Muscle layer of duodenum (tissue), 2 donors: ENCODE data around the gene A4GALT.
A peak's percentile ranks its signal among the peaks of the same experiment; 100 is the strongest.
"Not testable (repeated sequence)": the region's sequence is repeated elsewhere in the genome, so short reads cannot be mapped to it uniquely, and the experiment has no call there.

Experiments used
- H3K27ac ChIP-seq: one replicate; pipeline ENCODE4 v1.7.0; 2013; ENCODE audit warnings: mild to moderate bottlenecking, low read length
- H3K27me3 ChIP-seq: one replicate; pipeline ENCODE4 v1.7.0; 2013; ENCODE audit warnings: low read depth, mild to moderate bottlenecking, control low read depth, low read length
- H3K36me3 ChIP-seq, 2 donors: one replicate each; pipeline ENCODE4 v1.7.0; 2013; ENCODE audit warnings: low read length in 2 of 2, control low read depth in 1 of 2, mild to moderate bottlenecking in 1 of 2; ENCODE audit not compliant: insufficient read depth in 2 of 2, control insufficient read depth in 1 of 2
- H3K4me1 ChIP-seq, 2 donors: one replicate each; pipeline ENCODE4 v1.7.0; 2013; ENCODE audit warnings: low read length in 2 of 2, mild to moderate bottlenecking in 2 of 2, control low read depth in 1 of 2, moderate library complexity in 1 of 2; ENCODE audit not compliant: insufficient read depth in 2 of 2, control insufficient read depth in 1 of 2
- H3K4me3 ChIP-seq, 2 donors: one replicate each; pipeline ENCODE4 v1.7.0; 2013; ENCODE audit warnings: low read length in 2 of 2, low read depth in 1 of 2, mild to moderate bottlenecking in 1 of 2
- H3K9me3 ChIP-seq, 2 donors: one replicate each; pipeline ENCODE4 v1.7.0; 2013; ENCODE audit warnings: low read length in 2 of 2, control low read depth in 1 of 2, mild to moderate bottlenecking in 1 of 2; ENCODE audit not compliant: control insufficient read depth in 1 of 2
- donor health status: healthy.

A4GALT gene

DNA sequence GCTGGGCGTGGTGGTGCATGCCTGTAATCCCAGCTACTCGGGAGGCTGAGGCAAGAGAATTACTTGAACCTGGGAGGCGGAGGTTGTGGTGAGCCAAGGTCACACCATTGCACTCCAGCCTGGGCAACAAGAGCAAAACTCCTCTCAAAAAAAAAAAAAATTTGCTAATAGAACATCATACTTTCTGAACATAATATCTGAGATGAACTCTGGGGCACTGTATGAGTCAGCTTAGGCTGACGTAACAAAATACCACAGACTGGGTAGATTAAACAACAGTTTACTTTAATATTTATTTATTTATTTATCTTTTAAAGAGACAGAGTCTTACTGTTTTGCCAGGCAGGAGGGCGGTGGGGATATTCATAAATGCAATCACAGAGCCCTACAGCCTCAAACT lies 34.9 kb upstream of the A4GALT start:
- H3K4me1 ChIP-seq, H3K4me3 ChIP-seq, H3K36me3 ChIP-seq, H3K9me3 ChIP-seq, H3K27me3 ChIP-seq, H3K27ac ChIP-seq: not testable (repeated sequence)

DNA sequence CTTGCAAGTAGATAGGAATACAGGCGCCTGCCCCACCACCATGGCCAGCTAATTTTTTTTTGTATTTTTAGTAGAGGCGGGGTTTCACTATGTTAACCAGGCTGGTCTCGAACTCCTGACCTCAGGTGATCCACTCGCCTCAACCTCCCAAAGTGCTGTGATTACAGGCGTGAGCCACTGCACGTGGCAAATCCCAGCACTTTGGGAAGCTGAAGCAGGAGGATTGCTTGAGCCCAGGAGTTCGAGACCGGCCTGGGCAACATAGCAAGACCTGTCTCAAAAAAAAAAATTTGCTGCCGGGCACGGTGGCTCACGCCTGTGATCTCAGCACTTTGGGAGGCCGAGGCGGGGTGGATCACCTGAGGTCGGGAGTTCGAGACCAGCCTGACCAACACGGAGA lies 34.5 kb upstream of the A4GALT start:
- not testable (repeated sequence) for H3K27me3 ChIP-seq, H3K4me3 ChIP-seq, H3K27ac ChIP-seq, H3K4me1 ChIP-seq, H3K9me3 ChIP-seq, H3K36me3 ChIP-seq

DNA sequence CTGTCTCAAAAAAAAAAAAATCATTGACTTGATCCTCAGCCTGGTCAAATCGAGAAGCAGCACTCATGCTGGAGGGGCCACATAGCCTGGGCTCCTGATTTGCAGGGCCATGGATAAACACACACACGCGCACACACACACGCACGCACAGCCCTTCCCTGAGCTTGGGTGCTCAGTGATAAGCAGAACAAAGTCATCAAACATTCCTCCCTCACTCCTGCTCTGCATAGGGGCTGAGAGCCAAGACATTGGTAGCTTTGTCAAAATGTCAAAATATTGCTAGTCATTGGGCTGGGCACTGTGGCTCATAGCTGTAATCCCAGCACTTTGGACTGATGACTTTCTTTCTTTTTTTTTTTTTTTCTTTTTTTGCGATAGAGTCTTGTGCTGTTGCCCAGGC lies 34.0 kb upstream of the A4GALT start:
- no peak overlapping the region for H3K27ac ChIP-seq
- no peaks in the 10 kb centered on the region for H3K36me3 ChIP-seq
- H3K4me3 ChIP-seq = no peak overlapping the region
- H3K9me3 ChIP-seq = no peaks in the 10 kb centered on the region
- H3K27me3 ChIP-seq = no peaks in the 10 kb centered on the region
- H3K4me1 ChIP-seq = no peaks in the 10 kb centered on the region

DNA sequence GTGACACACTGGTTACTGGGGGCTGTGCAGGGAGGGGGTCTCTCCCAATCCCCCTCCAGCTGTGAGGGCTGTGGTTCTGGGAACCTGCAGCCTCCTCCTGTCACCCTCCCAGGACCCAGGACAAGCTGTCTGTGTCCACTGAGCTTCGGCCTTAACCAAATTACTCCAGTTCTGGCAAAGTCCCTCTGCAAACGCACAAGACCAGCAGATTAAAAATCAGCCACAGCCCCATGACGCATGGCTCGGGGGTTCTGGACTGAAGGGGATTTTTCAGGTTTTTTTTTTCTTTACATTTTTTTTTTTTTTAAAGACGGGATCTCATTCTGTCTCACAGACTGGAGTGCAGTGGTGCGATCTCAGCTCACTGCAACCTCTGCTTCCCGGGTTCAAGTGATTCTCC lies 32.2 kb upstream of the A4GALT start:
- H3K27ac ChIP-seq = peak overlapping the region; percentile 35
- no peaks in the 10 kb centered on the region for H3K36me3 ChIP-seq
- no peaks in the 10 kb centered on the region for H3K4me1 ChIP-seq
- H3K9me3 ChIP-seq = no peaks in the 10 kb centered on the region
- H3K4me3 ChIP-seq = no peak overlapping the region
- H3K27me3 ChIP-seq = no peaks in the 10 kb centered on the region

DNA sequence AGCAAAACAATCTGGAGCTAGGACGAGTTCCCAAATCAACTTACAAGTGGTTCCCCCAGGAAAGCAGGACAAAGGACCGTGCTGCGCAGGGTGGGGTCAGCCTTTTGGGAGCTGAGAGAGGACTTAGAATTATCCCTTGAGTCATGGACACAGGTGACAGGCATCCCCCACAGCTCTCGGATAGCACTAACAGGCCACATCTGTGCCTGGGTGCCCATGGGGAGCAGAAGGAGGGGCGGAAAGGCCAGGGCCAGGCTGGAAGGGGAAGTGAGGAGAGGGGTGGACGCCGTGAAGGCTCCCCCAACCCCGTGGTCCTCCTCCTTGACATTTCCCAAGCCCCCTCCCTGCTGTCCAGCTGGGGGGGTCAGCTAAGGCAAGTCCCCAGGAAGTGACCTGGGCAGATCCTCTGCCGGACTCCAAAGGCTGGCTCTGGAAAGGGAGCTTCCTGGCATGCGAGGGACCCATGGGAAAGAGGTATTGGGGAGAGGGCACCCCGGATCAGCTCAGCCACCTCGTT lies 31.6 kb upstream of the A4GALT start:
- H3K36me3 ChIP-seq = no peaks in the 10 kb centered on the region
- H3K27ac ChIP-seq = peak overlapping the region; percentile 35
- H3K27me3 ChIP-seq = no peaks in the 10 kb centered on the region
- H3K9me3 ChIP-seq = no peaks in the 10 kb centered on the region
- H3K4me1 ChIP-seq = no peaks in the 10 kb centered on the region
- H3K4me3 ChIP-seq = no peak overlapping the region

DNA sequence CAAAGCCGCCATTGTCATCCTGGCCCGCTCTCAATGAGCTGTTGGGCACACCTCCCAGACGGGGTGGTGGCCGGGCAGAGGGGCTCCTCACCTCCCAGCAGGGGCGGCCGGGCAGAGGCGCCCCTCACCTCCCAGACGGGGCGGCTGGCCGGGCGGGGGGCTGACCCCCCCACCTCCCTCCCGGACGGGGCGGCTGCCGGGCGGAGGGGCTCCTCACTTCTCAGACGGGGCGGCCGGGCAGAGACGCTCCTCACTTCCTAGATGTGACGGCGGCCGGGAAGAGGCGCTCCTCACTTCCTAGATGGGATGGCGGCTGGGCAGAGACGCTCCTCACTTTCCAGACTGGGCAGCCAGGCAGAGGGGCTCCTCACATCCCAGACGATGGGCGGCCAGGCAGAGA lies 29.8 kb upstream of the A4GALT start:
- not testable (repeated sequence) for H3K27ac ChIP-seq, H3K9me3 ChIP-seq, H3K4me1 ChIP-seq, H3K27me3 ChIP-seq, H3K36me3 ChIP-seq, H3K4me3 ChIP-seq

DNA sequence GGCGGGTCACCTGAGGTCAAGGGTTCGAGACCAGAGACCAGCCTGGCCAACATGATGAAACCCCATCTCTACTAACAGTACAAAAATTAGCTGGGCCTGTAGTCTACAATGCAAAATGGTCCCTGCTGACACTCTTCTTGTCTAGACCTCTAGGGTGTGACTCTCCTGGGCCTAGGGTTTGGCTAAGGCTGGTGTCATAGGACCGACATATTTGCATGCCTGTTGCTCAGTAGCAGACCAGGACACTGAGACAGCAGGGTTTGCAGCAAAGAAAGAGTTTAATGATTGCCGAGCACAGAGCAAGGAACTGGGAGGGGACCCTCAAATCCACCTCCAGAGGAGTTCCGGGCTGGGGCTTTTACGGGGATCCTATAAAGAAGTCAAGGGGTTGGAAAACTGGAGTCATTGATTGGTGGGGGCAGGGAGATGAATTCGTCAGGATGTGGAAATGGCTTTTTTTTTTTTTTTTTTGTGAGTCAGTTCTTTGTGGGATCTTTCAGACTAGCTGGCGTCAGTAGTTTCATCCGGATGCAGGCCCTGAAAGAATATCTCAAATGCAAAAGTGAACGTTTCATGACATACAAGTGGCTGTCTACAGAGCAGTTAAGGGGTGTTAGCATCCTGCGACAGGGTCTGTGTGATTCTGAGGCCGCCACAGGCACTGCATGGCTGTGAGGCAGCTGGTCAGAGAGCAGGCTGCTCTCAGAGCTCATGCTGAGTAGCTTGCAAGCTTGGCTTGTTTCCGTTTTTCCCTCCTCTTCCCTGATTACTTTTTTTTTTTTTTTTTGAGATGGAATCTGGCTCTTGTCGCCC lies 27.2 kb upstream of the A4GALT start:
- H3K4me1 ChIP-seq = peaks cover 3 to 7% of the 10 kb centered on the region in 2 donors

DNA sequence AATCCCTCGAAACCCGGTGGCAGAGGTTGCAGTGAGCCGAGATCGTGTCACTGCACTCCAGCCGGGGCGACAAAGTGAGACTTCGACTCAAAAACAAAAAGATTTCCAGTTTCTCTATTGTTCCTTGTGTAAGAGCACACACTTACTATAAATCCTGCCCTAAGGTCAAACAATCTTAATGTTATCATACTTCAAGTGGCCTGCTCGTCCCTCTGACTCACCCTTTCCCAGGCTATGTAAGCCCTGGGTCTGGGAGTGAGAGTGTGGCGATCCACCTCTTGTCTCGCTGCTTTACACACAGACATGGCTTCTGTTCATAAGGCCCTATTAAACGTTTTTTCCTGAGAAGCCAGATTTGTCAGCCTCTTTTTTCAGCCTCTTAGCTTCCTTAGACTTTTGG lies 24.4 kb upstream of the A4GALT start:
- Histone ChIP-seq H3K9me3 (no peaks in the 10 kb centered on the region), H3K4me3 (no peak overlapping the region), H3K4me1 (peaks cover 3 to 7% of the 10 kb centered on the region in 2 donors), H3K27me3 (no peaks in the 10 kb centered on the region), H3K36me3 (no peaks in the 10 kb centered on the region), H3K27ac (no peak overlapping the region)

More for the DNA sequence above, 27.2 kb upstream of the A4GALT start:
- Histone ChIP-seq H3K36me3 (no peaks in the 10 kb centered on the region), H3K9me3 (no peaks in the 10 kb centered on the region), H3K27me3 (no peaks in the 10 kb centered on the region), H3K27ac (peak overlapping the region; percentile 19), H3K4me3 (no peak overlapping the region)

DNA sequence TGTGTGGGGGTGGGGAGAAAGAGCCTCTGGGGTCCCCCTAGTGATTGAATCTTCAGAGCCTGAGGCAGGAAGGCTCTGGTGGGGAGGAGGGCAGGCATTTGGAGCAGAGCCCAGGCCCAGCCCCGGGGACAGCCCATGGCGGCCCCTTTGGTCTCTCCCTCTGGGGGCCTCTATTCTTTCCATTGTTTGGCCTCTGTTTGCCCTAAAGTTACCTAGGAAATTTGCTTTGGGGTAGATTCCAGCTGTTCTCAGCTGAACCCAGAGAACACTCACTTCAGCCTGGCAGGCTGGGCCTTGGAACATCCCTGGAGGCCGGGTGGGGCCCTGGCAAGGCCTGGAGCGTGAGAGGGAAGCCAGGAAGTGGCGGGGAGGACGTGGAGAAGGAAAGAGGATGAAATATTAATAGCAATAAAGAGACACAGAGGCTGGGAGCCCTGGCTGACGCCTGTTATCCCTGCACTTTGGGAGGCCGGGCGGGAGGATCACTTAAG lies 22.9 kb upstream of the A4GALT start:
- Histone ChIP-seq H3K4me3 (no peak overlapping the region), H3K4me1 (peaks cover 3 to 7% of the 10 kb centered on the region in 2 donors), H3K27ac (no peak overlapping the region), H3K9me3 (no peaks in the 10 kb centered on the region), H3K36me3 (no peaks in the 10 kb centered on the region), H3K27me3 (no peaks in the 10 kb centered on the region)

DNA sequence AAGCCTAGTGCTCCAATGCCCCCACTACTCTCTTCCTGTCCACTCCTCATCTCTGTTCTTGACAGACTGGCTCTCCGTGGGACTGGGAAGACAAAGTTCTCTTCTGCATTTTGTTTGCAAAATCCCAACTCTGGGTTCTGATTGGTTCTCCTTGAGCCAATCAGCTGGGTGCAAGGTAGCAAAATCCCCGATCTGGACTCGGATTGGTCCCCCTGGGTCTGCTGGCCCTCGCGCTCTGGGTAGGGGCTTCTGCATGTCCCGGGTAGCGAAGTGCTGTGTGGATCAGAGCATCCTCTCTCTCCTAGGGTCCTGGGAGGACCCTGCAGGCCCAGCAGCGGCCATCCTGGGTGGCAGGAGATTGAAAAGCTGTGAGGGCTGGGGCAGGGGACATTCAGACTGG lies 22.3 kb upstream of the A4GALT start:
- no peak overlapping the region for H3K4me3 ChIP-seq
- no peak overlapping the region for H3K27ac ChIP-seq
- H3K27me3 ChIP-seq = no peaks in the 10 kb centered on the region
- peaks cover 3 to 7% of the 10 kb centered on the region in 2 donors for H3K4me1 ChIP-seq
- no peaks in the 10 kb centered on the region for H3K36me3 ChIP-seq
- H3K9me3 ChIP-seq = no peaks in the 10 kb centered on the region

DNA sequence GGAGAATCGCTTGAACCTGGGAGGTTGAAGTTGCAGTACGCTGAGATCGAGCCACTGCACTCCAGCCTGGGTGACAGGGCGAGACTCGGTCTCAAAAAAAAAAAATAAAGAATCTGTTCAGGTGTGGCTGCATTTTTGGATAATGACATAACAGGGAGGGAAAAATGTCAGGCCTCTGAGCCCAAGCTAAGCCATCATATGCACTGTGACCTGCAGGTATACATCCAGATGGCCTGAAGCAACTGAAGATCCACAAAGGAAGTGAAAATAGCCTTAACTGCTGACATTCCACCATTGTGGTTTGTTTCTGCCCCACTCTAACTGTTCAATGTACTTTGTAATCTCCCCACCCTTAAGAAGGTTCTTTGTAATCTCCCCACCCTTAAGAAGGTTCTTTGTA lies 19.6 kb upstream of the A4GALT start:
- H3K4me3 ChIP-seq, H3K36me3 ChIP-seq, H3K27ac ChIP-seq, H3K27me3 ChIP-seq, H3K4me1 ChIP-seq, H3K9me3 ChIP-seq: not testable (repeated sequence)

DNA sequence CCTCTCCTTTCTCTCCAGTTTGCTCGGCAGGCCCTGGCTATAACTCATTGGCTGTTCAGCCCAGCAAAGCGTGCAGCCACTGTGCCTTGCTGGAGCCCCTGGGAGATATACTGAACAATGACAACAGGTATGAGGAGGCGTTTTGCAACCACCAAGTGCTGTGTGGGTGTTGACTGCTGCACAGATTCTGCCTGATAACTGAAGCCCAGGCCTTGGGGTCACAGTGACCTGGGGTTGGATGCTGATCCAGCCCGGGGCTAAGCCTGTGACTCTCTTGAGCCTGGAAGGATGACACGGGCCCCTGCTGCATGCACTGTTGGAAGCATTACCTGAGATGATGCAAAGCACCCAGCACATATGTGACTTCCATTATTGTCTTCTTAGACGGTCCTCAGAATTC lies 13.7 kb upstream of the A4GALT start:
- Histone ChIP-seq H3K36me3 (no peaks in the 10 kb centered on the region), H3K27me3 (no peaks in the 10 kb centered on the region), H3K4me1 (no peaks in the 10 kb centered on the region), H3K4me3 (no peak overlapping the region), H3K27ac (no peak overlapping the region), H3K9me3 (no peaks in the 10 kb centered on the region)
